ENCODE data around the gene CYB5A.

CYB5A gene

GRCh38 chr18:74255131-74255616, 36.6 kb downstream of the CYB5A start:
- DNase-seq (ENCODE audit: low spot score): no peak
- TF ChIP-seq CTCF (IDR thresholded peaks at IDR 0.05): no peak
- Histone ChIP-seq H3K4me3 (no peak overlapping the region), H3K27ac (no peak overlapping the region)

- no peak for TF ChIP-seq CTCF (IDR thresholded peaks at IDR 0.05)
- DNase-seq (ENCODE audit: low spot score): no peak
- Histone ChIP-seq H3K27ac (peak overlapping the region in 1 of 2 donors; percentile 18), H3K4me3 (no peak overlapping the region)
These were observed 39.7 kb downstream of the CYB5A start for GRCh38 chr18:74252039-74252395.

DNA sequence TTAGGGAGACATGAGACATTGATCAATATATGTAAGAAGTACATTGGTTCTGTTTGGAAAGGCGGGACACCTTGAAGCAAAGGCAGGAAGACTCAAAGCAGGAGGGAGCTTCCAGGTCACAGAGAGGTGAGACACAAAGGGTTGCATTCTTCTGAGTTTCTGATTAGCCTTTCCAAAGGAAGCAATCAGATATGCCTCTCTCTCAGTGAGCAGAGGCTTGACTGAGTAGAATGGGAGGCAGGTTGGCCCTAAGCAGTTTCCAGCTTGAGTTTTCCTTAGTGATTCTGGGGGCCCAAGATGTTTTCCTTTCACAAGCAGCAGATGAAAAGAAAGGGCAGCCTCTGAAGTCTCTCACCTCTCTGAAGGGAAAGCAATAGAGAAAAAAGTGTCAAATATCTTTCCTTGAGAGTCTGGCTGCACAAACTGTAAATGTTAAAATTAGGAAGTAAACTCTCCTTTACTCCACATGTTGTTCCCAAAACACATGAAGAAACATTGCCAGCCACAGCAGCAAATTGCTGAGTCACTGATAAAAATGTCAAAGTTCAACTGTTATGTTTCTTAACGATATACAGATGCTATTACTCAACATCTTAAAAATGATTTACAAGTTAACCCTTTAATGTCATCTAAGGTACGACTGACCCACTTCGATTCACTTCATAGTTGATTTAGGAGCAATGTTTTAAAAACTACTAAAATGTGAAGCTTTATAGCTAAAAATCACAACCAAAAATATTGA, 40.3 kb downstream of the CYB5A start:
- Histone ChIP-seq H3K4me3 (no peak overlapping the region), H3K27ac (peak overlapping the region in 1 of 2 donors; percentile 18)

DNA sequence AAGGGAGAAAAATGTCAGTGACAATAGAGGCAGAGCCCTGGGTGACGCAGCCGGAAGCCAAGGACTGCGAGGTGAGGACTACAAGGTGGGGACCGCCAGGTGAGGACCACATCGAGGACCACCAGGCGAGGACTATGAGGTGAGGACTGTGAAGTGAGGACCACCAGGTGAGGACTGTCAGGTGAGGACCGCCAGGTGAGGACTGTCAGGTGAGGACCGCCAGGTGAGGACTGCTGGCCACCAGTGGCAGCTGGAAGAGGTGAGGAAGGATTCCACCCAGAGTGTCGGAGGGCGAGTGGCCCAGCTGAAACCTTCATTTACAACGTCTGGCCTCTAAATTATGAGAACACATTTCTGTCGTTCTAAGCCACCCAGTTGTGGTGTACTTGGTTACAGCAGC, 41.6 kb downstream of the CYB5A start:
- no peak for DNase-seq (ENCODE audit: low spot score)
- no peak for TF ChIP-seq CTCF (IDR thresholded peaks at IDR 0.05)
- Histone ChIP-seq H3K4me3 (no peak overlapping the region), H3K27ac (no peak overlapping the region)

More for the DNA sequence above, 40.3 kb downstream of the CYB5A start:
- DNase-seq (ENCODE audit: low spot score): no peak
- TF ChIP-seq CTCF (IDR thresholded peaks at IDR 0.05): no peak

- H3K4me3 ChIP-seq: no peak overlapping the region
- no peak for TF ChIP-seq CTCF (IDR thresholded peaks at IDR 0.05)
- no peak for DNase-seq (ENCODE audit: low spot score)
- peak overlapping the region in 1 of 2 donors; percentile 40 for H3K27ac ChIP-seq
These were observed 42.4 kb downstream of the CYB5A start for GRCh38 chr18:74249181-74249968.

DNA sequence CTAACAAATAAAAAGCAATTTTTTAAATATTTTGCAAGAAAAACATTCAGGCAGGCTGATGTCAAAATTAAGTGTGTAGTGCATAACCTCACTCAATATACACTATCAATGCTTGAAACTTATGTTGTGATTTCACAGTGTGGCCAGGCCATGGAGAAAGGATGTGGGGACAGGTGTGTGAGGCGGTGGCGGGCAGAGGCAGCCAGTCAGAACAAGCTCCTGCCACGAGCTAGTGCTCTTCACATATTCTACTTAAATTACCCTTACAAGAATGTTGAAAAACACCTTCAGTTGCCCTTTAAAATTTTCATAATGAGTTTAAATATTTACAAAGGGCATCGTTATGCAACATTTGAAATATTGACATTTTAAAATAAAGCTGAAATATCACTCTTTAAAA, 43.2 kb downstream of the CYB5A start:
- Histone ChIP-seq H3K4me3 (no peak overlapping the region), H3K27ac (no peak overlapping the region)
- no peak for DNase-seq (ENCODE audit: low spot score)
- TF ChIP-seq CTCF (IDR thresholded peaks at IDR 0.05): no peak

Data from coronary artery (tissue), 2 donors.